ENCODE results near the gene FTO. TPM values are rescaled to one million over a fixed set of nuclear protein-coding genes. Genes with fewer than 3 reads are reported as not detected.

Gene FTO
- total RNA-seq, 4 donors from 2014 or later = 102 to 138 (median 130) TPM

- WGBS, 2 donors (ENCODE audit: low coverage in 1 of 2) = 61 to 80% methylated on average over 1 to 7 of the region's 9 CpGs
- no peak for TF ChIP-seq EP300 (IDR thresholded peaks at IDR 0.05)
- no peak for TF ChIP-seq CTCF (IDR thresholded peaks at IDR 0.05)
- no peak for TF ChIP-seq POLR2A (IDR thresholded peaks at IDR 0.05)
- no peak for TF ChIP-seq POLR2AphosphoS5 (IDR thresholded peaks at IDR 0.05)
- Histone ChIP-seq H3K36me3 (no peaks in the 10 kb centered on the region), H3K4me1 (peaks cover 0 to 16% (median 0%) of the 10 kb centered on the region in 3 donors), H3K27me3 (peaks cover 47% of the 10 kb centered on the region), H3K9me3 (peaks cover 0 to 17% (median 0%) of the 10 kb centered on the region in 3 donors), H3K4me3 (no peak overlapping the region), H3K27ac (peak overlapping the region in 2 of 4 donors; percentile 53 to 54)
- no peak for ATAC-seq
Observed at GRCh38 chr16:54193013-54193664, 489.2 kb downstream of the FTO start.

- H3K4me3 ChIP-seq = peak overlapping the region in 1 of 2 donors; percentile 29
Observed at GRCh38 chr16:54193665-54194333, 489.8 kb downstream of the FTO start.

GRCh38 chr16:54194334-54194743 lies 490.4 kb downstream of the FTO start:
- ATAC-seq = peak; percentile 55
- Histone ChIP-seq H3K27me3 (peaks cover 36% of the 10 kb centered on the region), H3K27ac (peak overlapping the region in 3 of 4 donors; percentile 53 to 54 (median 54)), H3K36me3 (no peaks in the 10 kb centered on the region), H3K9me3 (peaks cover 0 to 17% (median 0%) of the 10 kb centered on the region in 3 donors), H3K4me1 (peaks cover 0 to 16% (median 0%) of the 10 kb centered on the region in 3 donors), H3K4me3 (peak overlapping the region in 1 of 2 donors; percentile 29)
- no peak for TF ChIP-seq POLR2AphosphoS5 (IDR thresholded peaks at IDR 0.05)
- TF ChIP-seq CTCF (IDR thresholded peaks at IDR 0.05) = no peak
- no peak for TF ChIP-seq EP300 (IDR thresholded peaks at IDR 0.05)
- no peak for TF ChIP-seq POLR2A (IDR thresholded peaks at IDR 0.05)
- WGBS, 2 donors (ENCODE audit: low coverage in 1 of 2) = no CpG with 5 or more reads among the region's 24 CpGs

More at GRCh38 chr16:54193665-54194333, 489.8 kb downstream of the FTO start:
- H3K36me3 ChIP-seq = no peaks in the 10 kb centered on the region
- H3K27me3 ChIP-seq = peaks cover 40% of the 10 kb centered on the region
- peak in 3 of 4 experiments; percentile 39 to 75 (median 48) for TF ChIP-seq CTCF (IDR thresholded peaks at IDR 0.05)
- no peak for TF ChIP-seq POLR2A (IDR thresholded peaks at IDR 0.05)
- peaks cover 0 to 17% (median 0%) of the 10 kb centered on the region in 3 donors for H3K9me3 ChIP-seq
- peaks cover 0 to 16% (median 0%) of the 10 kb centered on the region in 3 donors for H3K4me1 ChIP-seq
- peak; percentile 72 for ATAC-seq
- WGBS, 2 donors (ENCODE audit: low coverage in 1 of 2) = 19% methylated on average over 9 of the region's 25 CpGs; no CpG with 5 or more reads in 1 of the 2 donors
- peak overlapping the region in 3 of 4 donors; percentile 53 to 54 (median 54) for H3K27ac ChIP-seq

- WGBS, 2 donors (ENCODE audit: low coverage in 1 of 2) = 66 to 71% methylated on average over 5 of the region's 5 CpGs
- no peak for ATAC-seq
- Histone ChIP-seq H3K27ac (no peak overlapping the region), H3K27me3 (peaks cover 37% of the 10 kb centered on the region), H3K4me3 (no peak overlapping the region), H3K9me3 (peaks cover 0 to 4% (median 0%) of the 10 kb centered on the region in 3 donors), H3K36me3 (no peaks in the 10 kb centered on the region), H3K4me1 (peaks cover 0 to 16% (median 0%) of the 10 kb centered on the region in 3 donors)
- no peak for TF ChIP-seq POLR2AphosphoS5 (IDR thresholded peaks at IDR 0.05)
- TF ChIP-seq POLR2A (IDR thresholded peaks at IDR 0.05) = no peak
- TF ChIP-seq EP300 (IDR thresholded peaks at IDR 0.05) = no peak
- TF ChIP-seq CTCF (IDR thresholded peaks at IDR 0.05) = no peak
Observed at GRCh38 chr16:54197758-54198157, 493.8 kb downstream of the FTO start.
